ENCODE data around the gene FAM170B. TPM values are rescaled to one million over a fixed set of nuclear protein-coding genes. Genes with fewer than 3 reads are reported as not detected.

The FAM170B gene
- total RNA-seq, 4 donors from 2014 or later = not detected

DNA sequence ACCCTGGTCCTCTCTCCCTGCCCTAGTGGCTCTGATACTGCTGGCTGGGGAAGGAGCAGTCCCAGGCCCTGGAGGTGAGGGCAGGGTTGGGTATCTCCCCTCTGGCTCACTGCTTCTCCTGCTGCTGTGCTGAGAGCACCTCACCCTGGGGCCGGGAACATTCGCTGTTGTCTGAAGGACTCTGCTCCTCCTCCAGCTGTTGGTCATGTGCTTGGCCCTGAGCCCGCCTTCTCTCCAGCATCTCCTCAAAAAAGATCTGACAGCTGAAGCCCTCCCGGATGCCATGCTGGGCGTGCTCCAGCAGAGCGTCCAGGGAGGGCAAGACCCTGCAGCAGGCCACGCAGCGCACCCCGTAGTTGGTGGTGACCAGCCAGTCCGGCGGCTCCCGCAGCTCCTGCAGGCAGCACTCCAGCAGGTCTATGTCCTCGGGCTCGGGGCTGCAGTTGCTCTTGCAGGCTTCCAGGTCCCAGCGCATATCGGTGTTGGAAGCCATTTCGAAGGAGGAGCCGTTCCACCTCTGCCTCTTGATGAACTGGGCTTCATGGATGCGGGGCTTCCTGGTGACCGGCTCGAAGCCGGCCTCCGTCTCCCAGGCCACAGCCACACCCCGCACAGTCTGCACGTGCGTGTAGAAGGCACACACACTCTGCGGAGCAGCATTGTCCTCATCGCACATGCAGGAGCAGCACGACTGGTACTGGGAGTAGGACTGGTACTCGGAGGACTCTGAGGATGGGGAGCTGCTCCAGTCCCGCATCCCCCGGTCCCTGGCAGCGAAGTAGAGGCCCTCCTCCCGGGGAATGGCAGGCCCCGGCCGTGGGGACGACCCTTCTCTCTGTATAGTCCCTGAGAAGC, 2.1 kb downstream of the FAM170B start:
- ATAC-seq = peak in 1 of 2 donors; percentile 51
- TF ChIP-seq POLR2A (IDR thresholded peaks at IDR 0.05) (no peak), CTCF (IDR thresholded peaks at IDR 0.05 in 4 of 5, conservative IDR thresholded peaks at IDR 0.05 in 1 of 5) (no peak)
- no peaks in the 10 kb centered on the region for H3K36me3 ChIP-seq
- H3K27ac ChIP-seq = no peak overlapping the region
- H3K27me3 ChIP-seq = peaks cover 2 to 9% (median 3%) of the 10 kb centered on the region in 3 donors
- in situ Hi-C loops (cut with MboI; ENCODE audit: low sequenced_read_pairs in 4 of 4) (no loop called here), intact Hi-C loops (cut with DNase I; ENCODE audit: low total_unique reads) (no loop called here)
- H3K4me1 ChIP-seq = peaks cover 3 to 4% of the 10 kb centered on the region in 2 donors
- peak overlapping the region in 1 of 4 donors; percentile 9 for H3K4me3 ChIP-seq
- peak in 1 of 2 donors; percentile 21 for DNase-seq
- no peaks in the 10 kb centered on the region for H3K9me3 ChIP-seq

GRCh38 chr10:49129376-49129775, 4.4 kb downstream of the FAM170B start:
- in situ Hi-C loops (cut with MboI; ENCODE audit: low sequenced_read_pairs in 4 of 4) (no loop called here), intact Hi-C loops (cut with DNase I; ENCODE audit: low total_unique reads) (no loop called here)
- Histone ChIP-seq H3K27me3 (peaks cover 2 to 9% (median 3%) of the 10 kb centered on the region in 3 donors), H3K9me3 (no peaks in the 10 kb centered on the region), H3K36me3 (no peaks in the 10 kb centered on the region), H3K4me1 (peaks cover 3 to 4% of the 10 kb centered on the region in 2 donors), H3K4me3 (no peak overlapping the region), H3K27ac (no peak overlapping the region)
- DNase-seq (no peak), ATAC-seq (no peak)
- TF ChIP-seq POLR2A (IDR thresholded peaks at IDR 0.05) (no peak), CTCF (IDR thresholded peaks at IDR 0.05 in 4 of 5, conservative IDR thresholded peaks at IDR 0.05 in 1 of 5) (no peak)

GRCh38 chr10:49128854-49129253, 5.0 kb downstream of the FAM170B start:
- peaks cover 3 to 4% of the 10 kb centered on the region in 2 donors for H3K4me1 ChIP-seq
- intact Hi-C loops (cut with DNase I; ENCODE audit: low total_unique reads) = no loop called here
- H3K27ac ChIP-seq = no peak overlapping the region
- no peaks in the 10 kb centered on the region for H3K36me3 ChIP-seq
- no peak for TF ChIP-seq POLR2A (IDR thresholded peaks at IDR 0.05)
- TF ChIP-seq CTCF (IDR thresholded peaks at IDR 0.05 in 4 of 5, conservative IDR thresholded peaks at IDR 0.05 in 1 of 5) = no peak
- DNase-seq (no peak), ATAC-seq (no peak)
- in situ Hi-C loops (cut with MboI; ENCODE audit: low sequenced_read_pairs in 4 of 4) = no loop called here
- H3K4me3 ChIP-seq = no peak overlapping the region
- H3K27me3 ChIP-seq = peaks cover 2 to 9% (median 3%) of the 10 kb centered on the region in 3 donors
- no peaks in the 10 kb centered on the region for H3K9me3 ChIP-seq

DNA sequence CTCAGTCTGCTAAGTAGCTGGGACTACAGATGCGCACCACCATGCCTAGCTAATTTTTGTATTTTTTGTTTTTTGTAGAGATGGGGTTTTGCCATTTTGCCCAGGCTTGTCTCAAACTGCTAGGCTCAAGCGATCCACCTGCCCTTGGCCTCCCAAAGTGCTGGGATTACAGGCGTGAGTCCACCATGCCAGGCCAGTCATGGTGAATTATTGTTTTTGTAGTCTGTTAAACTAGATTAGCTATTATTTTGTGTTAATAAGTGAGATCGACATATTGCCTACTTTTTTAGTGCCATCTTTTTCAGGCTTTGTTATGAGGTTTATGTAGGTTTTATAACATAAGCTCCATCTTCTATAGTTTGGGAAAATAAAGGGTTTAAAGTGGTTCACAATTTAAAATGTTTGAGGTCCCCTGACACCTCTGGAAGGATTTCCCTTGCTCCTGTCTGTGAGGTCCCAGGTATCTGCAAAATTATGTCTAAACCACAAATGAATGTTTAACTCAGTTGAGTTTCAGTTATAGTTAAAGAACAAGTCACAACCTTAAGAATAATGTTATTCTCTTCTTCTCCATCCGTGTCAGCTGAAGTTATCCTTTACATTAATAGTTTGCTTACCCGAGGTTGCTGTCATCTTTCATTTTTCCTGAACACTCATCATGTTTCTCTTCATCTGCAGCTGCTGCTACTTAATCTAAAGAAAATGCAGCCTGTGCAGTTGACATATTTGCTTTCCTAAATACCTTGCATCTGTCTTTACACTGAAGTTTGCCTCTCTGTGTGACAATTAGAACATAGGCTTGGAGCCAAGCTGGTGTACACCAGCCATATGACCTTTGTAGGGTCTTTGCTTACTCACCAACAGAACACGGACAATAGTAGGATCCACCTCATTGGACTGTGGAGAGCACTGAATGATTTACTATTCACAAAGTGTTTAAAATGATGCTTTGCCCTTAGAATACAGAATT, 9.6 kb downstream of the FAM170B start:
- Histone ChIP-seq H3K36me3 (no peaks in the 10 kb centered on the region), H3K4me3 (no peak overlapping the region), H3K27ac (no peak overlapping the region), H3K9me3 (no peaks in the 10 kb centered on the region), H3K27me3 (no peaks in the 10 kb centered on the region), H3K4me1 (no peaks in the 10 kb centered on the region)
- DNase-seq (no peak), ATAC-seq (no peak)
- in situ Hi-C loops (cut with MboI; ENCODE audit: low sequenced_read_pairs in 4 of 4) (no loop called here), intact Hi-C loops (cut with DNase I; ENCODE audit: low total_unique reads) (no loop called here)
- no peak for TF ChIP-seq POLR2A (IDR thresholded peaks at IDR 0.05)
- TF ChIP-seq CTCF (IDR thresholded peaks at IDR 0.05 in 4 of 5, conservative IDR thresholded peaks at IDR 0.05 in 1 of 5) = no peak

Measured in gastrocnemius medialis (tissue), 4 donors.